GM19240 (cell line): ENCODE data around the gene MYZAP.
A peak's percentile ranks its signal among the peaks of the same experiment; 100 is the strongest.

Experiments
- DNase-seq: peaks from one replicate; pipeline ENCODE4 v3.0.0; 2011; ENCODE audit warnings: low spot score; ENCODE audit not compliant: insufficient read length

Gene MYZAP

GRCh38 chr15:57696146-57696545 is 104.4 kb downstream of the MYZAP start:
- DNase-seq: no peak

- DNase-seq: no peak
Observed at GRCh38 chr15:57697588-57697987, 105.9 kb downstream of the MYZAP start.

GRCh38 chr15:57698243-57698642 is 106.5 kb downstream of the MYZAP start:
- no peak for DNase-seq

GRCh38 chr15:57698991-57699390 is 107.3 kb downstream of the MYZAP start:
- no peak for DNase-seq

GRCh38 chr15:57703387-57703786 is 111.7 kb downstream of the MYZAP start:
- DNase-seq: no peak

GRCh38 chr15:57704441-57704840 is 112.7 kb downstream of the MYZAP start:
- no peak for DNase-seq

GRCh38 chr15:57705746-57706404 is 114.2 kb downstream of the MYZAP start:
- DNase-seq: no peak

- DNase-seq: peak; percentile 51
Observed at GRCh38 chr15:57706405-57707209, 114.9 kb downstream of the MYZAP start, which contains the start of gene POLR2M. POLR2M (plus strand) TSS chr15:57706714; CDS start chr15:57706843, 129 bp downstream.

GRCh38 chr15:57708047-57708446 is 116.3 kb downstream of the MYZAP start:
- no peak for DNase-seq

- DNase-seq: no peak
Observed at GRCh38 chr15:57718309-57718708, 126.6 kb downstream of the MYZAP start.

- no peak for DNase-seq
Observed at GRCh38 chr15:57720867-57721266, 129.2 kb downstream of the MYZAP start.

GRCh38 chr15:57726411-57726810 is 134.7 kb downstream of the MYZAP start:
- DNase-seq: no peak

GRCh38 chr15:57727031-57727430 is 135.3 kb downstream of the MYZAP start:
- DNase-seq: no peak

- DNase-seq: no peak
Observed at GRCh38 chr15:57728436-57728835, 136.7 kb downstream of the MYZAP start.

GRCh38 chr15:57730876-57731275 is 139.2 kb downstream of the MYZAP start:
- no peak for DNase-seq

- no peak for DNase-seq
Observed at GRCh38 chr15:57731530-57732103, 139.9 kb downstream of the MYZAP start.

- no peak for DNase-seq
Observed at GRCh38 chr15:57732526-57733331, 141.0 kb downstream of the MYZAP start.

GRCh38 chr15:57734860-57735259 is 143.2 kb downstream of the MYZAP start:
- DNase-seq: no peak
